VCaP (cell line): ENCODE data around the gene INSYN1.

ENCODE experiments used
- H3K27ac ChIP-seq: fragments of 450-650 bp; 2 replicates; pipeline ENCODE4 v1.5.1; 2017
- TF ChIP-seq, protein P1 (sequence below): fragments of 450-650 bp; conservative IDR thresholded peaks from 2 replicates; pipeline ENCODE4 v1.5.1; 2017; ENCODE audit warnings: mild to moderate bottlenecking, moderate library complexity

INSYN1 gene

GRCh38 chr15:73687351-73687750, 65.8 kb downstream of the INSYN1 start:
- H3K27ac ChIP-seq, result peak overlapping the region; percentile 99; the same call in 1 of the 2 replicates
- TF ChIP-seq, protein P1, sequence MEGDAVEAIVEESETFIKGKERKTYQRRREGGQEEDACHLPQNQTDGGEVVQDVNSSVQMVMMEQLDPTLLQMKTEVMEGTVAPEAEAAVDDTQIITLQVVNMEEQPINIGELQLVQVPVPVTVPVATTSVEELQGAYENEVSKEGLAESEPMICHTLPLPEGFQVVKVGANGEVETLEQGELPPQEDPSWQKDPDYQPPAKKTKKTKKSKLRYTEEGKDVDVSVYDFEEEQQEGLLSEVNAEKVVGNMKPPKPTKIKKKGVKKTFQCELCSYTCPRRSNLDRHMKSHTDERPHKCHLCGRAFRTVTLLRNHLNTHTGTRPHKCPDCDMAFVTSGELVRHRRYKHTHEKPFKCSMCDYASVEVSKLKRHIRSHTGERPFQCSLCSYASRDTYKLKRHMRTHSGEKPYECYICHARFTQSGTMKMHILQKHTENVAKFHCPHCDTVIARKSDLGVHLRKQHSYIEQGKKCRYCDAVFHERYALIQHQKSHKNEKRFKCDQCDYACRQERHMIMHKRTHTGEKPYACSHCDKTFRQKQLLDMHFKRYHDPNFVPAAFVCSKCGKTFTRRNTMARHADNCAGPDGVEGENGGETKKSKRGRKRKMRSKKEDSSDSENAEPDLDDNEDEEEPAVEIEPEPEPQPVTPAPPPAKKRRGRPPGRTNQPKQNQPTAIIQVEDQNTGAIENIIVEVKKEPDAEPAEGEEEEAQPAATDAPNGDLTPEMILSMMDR, result no peak

DNA sequence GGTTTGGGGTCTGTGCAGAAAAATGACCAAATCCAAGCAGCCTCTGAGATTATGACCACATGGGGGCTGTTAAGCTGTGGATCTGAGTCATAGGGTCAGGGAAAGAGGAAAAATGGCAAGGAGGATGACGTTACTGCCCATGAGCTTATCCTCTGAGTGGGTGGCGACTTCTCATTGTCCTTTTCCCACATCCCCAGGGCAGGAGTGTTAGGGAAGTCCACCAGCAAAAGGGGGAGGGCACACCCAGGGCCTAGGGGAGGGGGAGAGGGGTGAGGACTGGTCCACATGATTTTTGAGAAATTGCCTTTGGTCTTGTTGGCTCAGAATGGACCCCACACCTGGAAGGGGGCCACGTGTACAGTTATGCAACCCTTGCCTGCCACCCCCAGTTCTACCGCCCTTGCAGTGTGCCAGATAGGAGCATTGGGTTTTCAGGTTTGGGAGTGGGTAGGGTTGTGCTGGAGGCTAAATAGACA, 66.3 kb downstream of the INSYN1 start:
- peak overlapping the region; percentile 99; the same call in 1 of the 2 replicates for H3K27ac ChIP-seq
- TF ChIP-seq, protein P1, result no peak

DNA sequence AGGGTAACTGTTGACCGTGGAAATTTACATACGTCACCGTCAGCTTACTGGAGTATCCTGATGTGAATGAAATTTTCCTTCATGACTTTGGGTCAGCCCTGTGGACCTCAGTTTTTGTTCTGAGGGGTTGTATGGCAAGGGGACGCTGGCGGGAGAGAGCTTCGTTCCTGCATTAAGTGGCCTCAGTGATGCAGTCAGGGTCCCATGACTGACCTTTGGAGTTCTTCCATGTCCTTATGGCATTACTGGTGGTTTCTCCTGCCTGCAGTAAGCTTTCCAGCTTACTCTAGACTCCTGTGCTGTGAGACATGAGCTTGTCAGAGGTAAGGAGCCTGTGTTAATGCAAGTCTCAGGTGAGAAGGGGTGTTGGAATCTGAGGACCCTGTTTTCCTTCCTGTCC, 67.2 kb downstream of the INSYN1 start:
- TF ChIP-seq, protein P1, result no peak
- peak overlapping the region; percentile 99 for H3K27ac ChIP-seq
